Central memory CD4-positive, alpha-beta T cell (primary cell): ENCODE data around the gene GOSR1.
"Not testable (repeated sequence)": the region's sequence is repeated elsewhere in the genome, so short reads cannot be mapped to it uniquely, and the experiment has no call there.

Source experiments
- DNase-seq: peaks from one replicate; pipeline ENCODE4 v3.0.0; 2022

GOSR1 gene

DNA sequence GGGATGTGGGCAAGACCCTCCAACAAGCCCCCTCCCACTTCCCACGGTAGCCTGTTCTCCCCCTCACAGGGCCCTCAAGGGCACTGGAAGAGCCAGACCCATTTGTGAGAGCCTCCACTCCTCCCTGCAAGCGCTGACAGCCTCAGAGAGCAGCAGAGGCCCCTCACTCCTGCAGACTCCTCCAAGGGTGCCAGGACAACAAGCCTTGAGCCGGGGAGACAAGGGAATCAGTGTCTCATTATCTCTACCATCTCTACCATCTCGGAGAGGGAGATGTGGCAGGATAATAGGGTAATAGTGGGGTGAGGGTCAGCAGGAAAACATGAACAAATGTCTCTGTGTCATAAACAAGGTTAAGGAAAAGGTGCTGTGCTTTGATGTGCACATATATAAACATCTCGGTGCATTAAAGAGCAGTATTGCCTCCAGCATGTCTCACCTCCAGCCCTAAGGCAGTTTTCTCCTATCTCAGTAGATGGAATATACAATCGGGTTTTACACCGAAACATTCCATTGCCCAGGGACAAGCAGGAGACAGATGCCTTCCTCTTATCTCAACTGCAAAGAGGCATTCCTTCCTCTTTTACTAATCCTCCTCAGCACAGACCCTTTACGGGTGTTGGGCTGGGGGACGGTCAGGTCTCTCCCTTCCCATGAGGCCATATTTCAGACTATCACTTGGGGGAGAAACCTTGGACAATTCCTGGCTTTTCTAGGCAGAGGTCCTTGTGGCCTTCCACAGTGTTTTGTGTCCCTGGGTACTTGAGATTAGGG is 86.1 kb downstream of the GOSR1 start:
- DNase-seq = not testable (repeated sequence)

GRCh38 chr17:30563905-30564390 is 86.7 kb downstream of the GOSR1 start:
- DNase-seq = not testable (repeated sequence)

- not testable (repeated sequence) for DNase-seq
These were observed 87.3 kb downstream of the GOSR1 start for GRCh38 chr17:30564422-30565072.

GRCh38 chr17:30565073-30565935 is 88.1 kb downstream of the GOSR1 start:
- no peak for DNase-seq

DNA sequence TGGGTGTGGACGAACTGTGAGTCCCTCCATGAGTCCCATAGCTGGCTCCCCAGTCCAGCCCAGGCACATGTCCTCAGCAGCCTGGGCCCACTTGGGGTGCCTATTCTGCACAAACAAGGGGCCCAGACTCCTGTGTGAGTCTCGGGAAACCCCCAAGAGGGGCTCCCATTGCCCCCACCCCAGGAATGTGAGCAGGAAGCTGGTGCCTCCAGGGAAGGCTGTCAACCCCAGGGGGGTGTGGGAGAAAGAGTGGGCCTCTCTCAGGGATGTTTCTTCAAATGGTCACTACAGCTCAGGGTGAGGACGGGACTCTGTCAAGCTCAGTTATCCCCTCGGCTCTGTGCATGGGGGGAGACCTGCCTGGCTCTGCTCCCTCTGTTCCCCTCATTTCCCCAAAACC is 88.9 kb downstream of the GOSR1 start:
- DNase-seq = not testable (repeated sequence)

- not testable (repeated sequence) for DNase-seq
These were observed 89.5 kb downstream of the GOSR1 start for GRCh38 chr17:30566516-30567225.

- no peak for DNase-seq
These were observed 90.3 kb downstream of the GOSR1 start for GRCh38 chr17:30567231-30568116.

- no peak for DNase-seq
These were observed 90.9 kb downstream of the GOSR1 start for GRCh38 chr17:30568117-30568430.

- not testable (repeated sequence) for DNase-seq
These were observed 92.4 kb downstream of the GOSR1 start for GRCh38 chr17:30569531-30570175.

- DNase-seq = no peak
These were observed 93.0 kb downstream of the GOSR1 start for GRCh38 chr17:30570191-30570590.

DNA sequence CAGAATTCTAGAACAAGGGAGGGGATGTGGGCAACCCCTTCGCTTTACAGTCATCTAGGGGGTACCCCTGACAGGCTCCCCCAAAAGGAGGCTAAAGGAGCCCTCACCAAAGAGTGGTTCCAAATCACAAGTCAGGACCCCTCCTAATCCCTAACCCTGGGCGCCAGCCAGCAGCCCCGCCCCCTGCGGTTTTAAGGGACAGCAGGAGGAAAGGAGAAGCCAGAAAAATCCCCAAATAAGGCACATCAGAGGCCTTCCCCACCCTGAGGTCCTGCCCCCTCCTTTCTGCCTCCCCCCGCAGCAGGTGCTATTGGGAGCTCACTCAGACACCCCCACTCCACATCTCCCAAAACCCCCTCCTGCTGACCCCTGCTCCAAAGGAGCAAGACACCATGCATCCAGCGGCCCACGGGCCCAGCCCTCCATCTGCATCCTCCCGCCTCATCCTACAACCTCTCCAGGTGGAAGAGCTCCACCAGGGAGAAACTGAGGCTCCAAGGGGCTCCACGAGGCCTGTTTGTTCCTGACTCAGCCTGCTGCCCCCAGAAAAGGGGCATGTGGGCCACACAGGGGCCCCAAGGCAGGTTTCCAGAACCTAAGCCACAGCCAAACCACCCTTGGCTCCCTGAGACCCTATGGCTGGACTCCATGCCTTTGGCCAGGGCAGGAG is 93.5 kb downstream of the GOSR1 start:
- DNase-seq = no peak

DNA sequence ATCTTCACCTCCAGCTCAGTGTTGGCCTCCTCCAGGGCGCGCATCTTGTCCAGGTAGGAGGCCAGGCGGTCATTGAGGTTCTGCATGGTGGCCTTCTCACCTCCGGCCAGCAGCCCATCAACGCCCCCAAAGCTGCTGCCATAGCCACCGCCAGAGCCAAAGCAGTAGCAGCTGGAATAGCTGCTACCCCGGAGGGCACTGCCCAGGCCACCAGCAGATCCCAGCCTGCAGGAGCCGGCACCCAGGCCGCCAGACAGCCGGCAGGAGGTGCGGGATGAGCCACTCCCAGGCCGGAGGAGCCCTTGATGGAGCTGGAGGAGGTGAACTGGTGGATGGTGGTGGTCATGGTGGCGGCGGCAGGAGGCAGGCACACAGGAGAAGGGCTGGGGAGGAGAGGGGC is 94.2 kb downstream of the GOSR1 start:
- DNase-seq = not testable (repeated sequence)

GRCh38 chr17:30571921-30572320 is 94.7 kb downstream of the GOSR1 start:
- no peak for DNase-seq

DNA sequence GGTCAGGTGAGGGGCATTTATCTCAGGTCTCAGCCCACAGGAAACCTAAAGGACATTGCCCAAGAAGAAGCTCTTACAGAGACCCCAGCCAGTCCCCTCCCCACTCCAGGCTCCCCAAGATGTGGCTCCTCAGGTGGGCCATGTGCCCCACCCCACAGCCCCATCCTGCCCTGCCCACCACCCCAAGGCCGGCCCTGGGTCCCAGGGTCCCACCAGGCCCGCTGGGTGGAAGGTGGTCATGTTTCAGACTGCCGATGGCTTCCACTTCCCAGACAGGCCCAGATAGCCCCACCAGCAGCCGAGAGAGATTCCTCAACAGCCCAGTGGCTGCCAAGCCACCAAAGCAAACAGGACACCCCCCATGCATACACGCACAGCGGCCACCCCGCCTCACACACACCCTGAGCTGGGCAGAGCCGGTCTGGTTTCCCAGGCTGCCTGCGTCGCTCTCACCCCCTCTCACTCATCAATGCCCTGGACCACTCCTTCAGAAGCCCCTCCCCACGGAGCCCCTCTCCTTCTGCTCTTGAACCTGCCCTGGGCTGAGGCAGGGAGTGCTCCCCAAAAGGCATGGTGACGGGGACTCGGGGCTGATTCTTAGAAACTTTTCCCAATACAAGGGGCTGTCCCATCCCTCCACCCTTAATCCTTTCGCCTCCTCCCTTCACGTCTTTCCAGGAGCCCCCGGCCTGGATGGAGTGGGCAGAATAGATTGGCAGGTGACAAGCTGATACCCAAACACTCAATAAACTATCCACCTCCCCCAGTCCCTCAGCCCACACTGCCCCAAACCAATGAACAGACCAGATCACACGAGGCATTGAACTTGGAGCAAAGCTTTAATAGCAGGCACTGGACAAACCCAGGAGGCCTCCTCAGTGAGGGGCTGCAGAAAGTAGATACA is 95.7 kb downstream of the GOSR1 start:
- not testable (repeated sequence) for DNase-seq

GRCh38 chr17:30573603-30574175 is 96.5 kb downstream of the GOSR1 start:
- DNase-seq = no peak

DNA sequence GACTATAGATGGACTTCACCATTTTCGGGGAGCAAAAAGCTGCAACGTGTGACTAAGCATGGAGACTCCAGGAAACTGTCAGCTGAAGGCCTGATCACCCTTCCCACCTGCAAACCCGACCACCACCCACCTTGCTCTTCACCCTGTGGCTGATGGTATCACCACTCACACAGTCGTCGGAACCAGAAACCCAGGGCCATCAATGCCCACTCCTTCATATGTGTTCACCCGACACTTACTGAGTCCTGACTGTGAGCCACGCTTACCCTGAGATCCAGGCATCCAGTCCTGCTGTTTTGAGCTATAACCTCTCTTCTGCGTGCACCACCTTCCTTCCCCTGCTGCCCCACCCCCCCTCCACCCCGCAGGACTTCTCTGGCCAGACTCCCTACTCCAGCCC is 97.1 kb downstream of the GOSR1 start:
- DNase-seq = not testable (repeated sequence)

DNA sequence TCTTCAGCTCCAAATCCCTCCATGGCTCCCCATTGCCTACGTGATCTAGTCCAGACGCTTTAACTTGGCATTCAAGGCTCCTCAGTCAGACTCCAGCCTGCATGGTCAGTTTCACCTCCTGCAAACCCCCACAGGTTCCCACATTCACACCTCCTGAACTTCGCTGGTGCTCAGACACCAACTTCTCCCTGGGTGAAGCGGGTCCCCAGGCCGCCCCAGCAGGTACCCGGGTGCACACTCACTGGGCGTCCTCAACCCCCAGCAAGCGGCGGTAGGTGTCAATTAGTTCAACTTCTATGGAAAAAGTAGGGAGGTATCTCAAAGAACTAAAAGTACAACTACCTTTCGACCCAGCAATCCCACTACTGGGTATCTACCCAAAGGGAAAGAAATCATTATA is 97.6 kb downstream of the GOSR1 start:
- DNase-seq = not testable (repeated sequence)

GRCh38 chr17:30575648-30576325 is 98.6 kb downstream of the GOSR1 start:
- DNase-seq = not testable (repeated sequence)
